Natural killer cell (primary cell): ENCODE results near the gene TRIM24. TPM values are rescaled to one million over a fixed set of nuclear protein-coding genes. Genes with fewer than 3 reads are reported as not detected.

ENCODE experiments used
- ATAC-seq, 3 donors: fragments of 150-1000 bp in 2 of 3; fragments of 200-7000 bp in 1 of 3; cut with Tn5 transposase; 1 replicate in 1 of 3; 2 replicates in 2 of 3; pipeline ENCODE4 v1.10.0; 2021; ENCODE audit warnings: mild to moderate bottlenecking in 2 of 3, moderate library complexity in 2 of 3
- DNase-seq, 2 donors: peaks; one replicate each; pipeline versions ENCODE4 v3.0.0 to v3.0.0-alpha.2; 2013 to 2021; ENCODE audit warnings: mixed read lengths in 1 of 2
- H3K27ac ChIP-seq: one replicate; pipeline ENCODE4 v1.5.1; 2013; ENCODE audit warnings: mild to moderate bottlenecking, low read length
- H3K27me3 ChIP-seq: one replicate; pipeline ENCODE4 v1.6.1; 2013; ENCODE audit warnings: low read length; ENCODE audit not compliant: control insufficient read depth, insufficient read depth
- H3K36me3 ChIP-seq: one replicate; pipeline ENCODE4 v1.6.1; 2013; ENCODE audit warnings: low read length; ENCODE audit not compliant: control insufficient read depth, insufficient read depth
- H3K4me1 ChIP-seq: one replicate; pipeline ENCODE4 v1.6.1; 2013; ENCODE audit warnings: low read length; ENCODE audit not compliant: control insufficient read depth, insufficient read depth
- H3K4me3 ChIP-seq: one replicate; pipeline ENCODE4 v1.5.1; 2013; ENCODE audit warnings: low read length
- H3K9me3 ChIP-seq: one replicate; pipeline ENCODE4 v1.6.1; 2013; ENCODE audit warnings: low read length; ENCODE audit not compliant: control insufficient read depth, insufficient read depth
- H3K27ac Mint-ChIP-seq, 2 donors: one replicate each; pipeline ENCODE4 v1.8.0; 2022; ENCODE audit warnings: mild to moderate bottlenecking in 2 of 2, mixed read lengths in 2 of 2, moderate library complexity in 1 of 2
- H3K27me3 Mint-ChIP-seq, 2 donors: one replicate each; pipeline ENCODE4 v1.8.0; 2022; ENCODE audit warnings: low read depth in 2 of 2, mixed read lengths in 2 of 2
- H3K36me3 Mint-ChIP-seq: one replicate; pipeline ENCODE4 v1.8.0; 2022; ENCODE audit warnings: mixed read lengths
- H3K4me1 Mint-ChIP-seq, 2 donors: one replicate each; pipeline ENCODE4 v1.8.0; 2022; ENCODE audit warnings: mixed read lengths in 2 of 2
- H3K4me3 Mint-ChIP-seq: one replicate; pipeline ENCODE4 v1.8.0; 2022; ENCODE audit warnings: mild to moderate bottlenecking, moderate library complexity, mixed read lengths
- H3K9me3 Mint-ChIP-seq, 2 donors: one replicate each; pipeline ENCODE4 v1.8.0; 2022; ENCODE audit warnings: mixed read lengths in 2 of 2
- CTCF ChIP-seq: fragments of 200-600 bp; IDR thresholded peaks from one replicate; pipeline ENCODE4 v1.8.0; 2022; ENCODE audit warnings: antibody characterized with exemption
- WGBS: methylation state at CpG from one replicate; pipeline ENCODE4 v1.1.7; 2013; ENCODE audit warnings: missing lambda C conversion rate; ENCODE audit not compliant: insufficient coverage; 5-methylcytosine and 5-hydroxymethylcytosine counted together
- intact Hi-C: fragments of 100-400 bp; cut with micrococcal nuclease; formaldehyde crosslinking; loops from one replicate; pipeline ENCODE4 v1.14.2; 2022
- total RNA-seq, 4 donors: library from RNA; stranded (reverse); fragments of 120-200 nt in 1 of 4; gene quantifications; one replicate each; pipeline versions ENCODE4 v1.2.3 to v1.2.4, GENCODE V29; 2013 to 2022

Gene TRIM24
- total RNA-seq, 3 donors from 2014 or later (not counting 1 experiment from before 2014, with no cell fraction given), result 15.2 to 19.1 (median 18.9) TPM

GRCh38 chr7:138565451-138566114 is 105.5 kb downstream of the TRIM24 start:
- no peak overlapping the region for H3K4me3 Mint-ChIP-seq
- Histone ChIP-seq H3K4me1 (no peaks in the 10 kb centered on the region), H3K27me3 (no peaks in the 10 kb centered on the region), H3K27ac (no peak overlapping the region), H3K4me3 (no peak overlapping the region), H3K9me3 (peaks cover 51% of the 10 kb centered on the region), H3K36me3 (peaks cover 48% of the 10 kb centered on the region)
- intact Hi-C loops, result no loop called here
- DNase-seq (no peak), ATAC-seq (no peak)
- H3K4me1 Mint-ChIP-seq, result no peaks in the 10 kb centered on the region
- 99% methylated on average over 8 of the region's 8 CpGs for WGBS
- TF ChIP-seq CTCF, result no peak
- no peak overlapping the region for H3K27ac Mint-ChIP-seq
- H3K36me3 Mint-ChIP-seq, result peaks cover 69% of the 10 kb centered on the region
- peaks cover 8 to 27% of the 10 kb centered on the region in 2 donors for H3K9me3 Mint-ChIP-seq
- H3K27me3 Mint-ChIP-seq, result no peaks in the 10 kb centered on the region

GRCh38 chr7:138568655-138569054 is 108.6 kb downstream of the TRIM24 start:
- ATAC-seq (no peak), DNase-seq (no peak)
- Mint-ChIP-seq H3K4me3 (no peak overlapping the region), H3K9me3 (peaks cover 8 to 18% of the 10 kb centered on the region in 2 donors), H3K4me1 (no peaks in the 10 kb centered on the region), H3K36me3 (peaks cover 49% of the 10 kb centered on the region), H3K27ac (no peak overlapping the region), H3K27me3 (no peaks in the 10 kb centered on the region)
- no CpG with 5 or more reads among the region's 2 CpGs for WGBS
- Histone ChIP-seq H3K36me3 (peaks cover 55% of the 10 kb centered on the region), H3K4me1 (no peaks in the 10 kb centered on the region), H3K27me3 (no peaks in the 10 kb centered on the region), H3K4me3 (no peak overlapping the region), H3K27ac (no peak overlapping the region), H3K9me3 (peaks cover 28% of the 10 kb centered on the region)
- TF ChIP-seq CTCF, result no peak
- intact Hi-C loops, result no loop called here

- peaks cover 8 to 18% of the 10 kb centered on the region in 2 donors for H3K9me3 Mint-ChIP-seq
- H3K27me3 Mint-ChIP-seq, result no peaks in the 10 kb centered on the region
- no peak for ATAC-seq
- intact Hi-C loops, result no loop called here
- Histone ChIP-seq H3K27ac (no peak overlapping the region), H3K4me1 (no peaks in the 10 kb centered on the region), H3K9me3 (peaks cover 21% of the 10 kb centered on the region), H3K36me3 (peaks cover 56% of the 10 kb centered on the region), H3K27me3 (no peaks in the 10 kb centered on the region), H3K4me3 (no peak overlapping the region)
- H3K4me1 Mint-ChIP-seq, result no peaks in the 10 kb centered on the region
- no peak overlapping the region for H3K4me3 Mint-ChIP-seq
- H3K36me3 Mint-ChIP-seq, result peaks cover 42% of the 10 kb centered on the region
- no peak for DNase-seq
- 100% methylated on average over 1 of the region's 3 CpGs for WGBS
- no peak overlapping the region for H3K27ac Mint-ChIP-seq
- TF ChIP-seq CTCF, result no peak
Measured at GRCh38 chr7:138569418-138569817, 109.4 kb downstream of the TRIM24 start.

- Mint-ChIP-seq H3K4me3 (no peak overlapping the region), H3K4me1 (no peaks in the 10 kb centered on the region), H3K27ac (no peak overlapping the region), H3K36me3 (peaks cover 29% of the 10 kb centered on the region), H3K9me3 (peaks cover 1 to 7% of the 10 kb centered on the region in 2 donors), H3K27me3 (no peaks in the 10 kb centered on the region)
- H3K9me3 ChIP-seq, result peaks cover 8% of the 10 kb centered on the region
- no peak overlapping the region for H3K27ac ChIP-seq
- no peaks in the 10 kb centered on the region for H3K27me3 ChIP-seq
- WGBS, result 93% methylated on average over 3 of the region's 4 CpGs
- no peak for TF ChIP-seq CTCF
- H3K4me3 ChIP-seq, result no peak overlapping the region
- peaks cover 57% of the 10 kb centered on the region for H3K36me3 ChIP-seq
- intact Hi-C loops, result no loop called here
- DNase-seq, result no peak
- no peak for ATAC-seq
- H3K4me1 ChIP-seq, result no peaks in the 10 kb centered on the region
Measured at GRCh38 chr7:138570715-138571114, 110.7 kb downstream of the TRIM24 start.
